GM12878 (cell line): ENCODE data around the gene ZNF213. TPM values are rescaled to one million over a fixed set of nuclear protein-coding genes. Genes with fewer than 3 reads are reported as not detected.

ENCODE experiments used
- ATAC-seq: fragments of 200-7000 bp; cut with Tn5 transposase; 3 replicates; pipeline ENCODE4 v1.9.1; 2020; ENCODE audit warnings: mild to moderate bottlenecking, moderate library complexity
- BruUV-seq: library from RNA; stranded (reverse); fragments of 400-500 nt; replicated peaks from 2 replicates; lab custom pipeline; 2021; lab: Mats Ljungman, UMichigan
- CTCF ChIA-PET: fragments of 300-600 bp; sonication (Branson Sonifier 250); formaldehyde crosslinking; extraction: SDS; loops from one replicate; lab custom pipeline; 2021; ENCODE audit warnings: inconsistent platforms; lab: Yijun Ruan, JAX
- POLR2A ChIA-PET: fragments of 350-600 bp; formaldehyde crosslinking; extraction: SDS; loops from one replicate; lab custom pipeline; 2021; ENCODE audit warnings: inconsistent platforms; lab: Charles Lee
- RAD21 ChIA-PET: fragments of 300-600 bp; sonication (Branson Sonifier 250); formaldehyde crosslinking; loops from one replicate; lab custom pipeline; 2023; ENCODE audit warnings: antibody characterized with exemption; ENCODE audit not compliant: unreplicated experiment; lab: Charles Lee
- SMC1A ChIA-PET: fragments of 300-600 bp; sonication (Branson Sonifier 250); formaldehyde crosslinking; loops from one replicate; lab custom pipeline; 2023; ENCODE audit not compliant: unreplicated experiment, uncharacterized antibody; lab: Charles Lee
- DNase-seq: peaks from one replicate; pipeline ENCODE4 v3.0.0-alpha.2; 2011; ENCODE audit warnings: low read depth, low spot score
- FAIRE-seq: peaks from 3 replicates; lab custom pipeline; 2011; peaks lifted over from hg19 to GRCh38; lab: Jason Lieb, UNC
- H2AFZ ChIP-seq: 2 replicates; pipeline ENCODE4 v1.6.0; 2011; ENCODE audit warnings: low read depth, low read length, control low read depth; ENCODE audit not compliant: control insufficient read depth
- H3K27ac ChIP-seq: 2 replicates; pipeline ENCODE4 v1.5.1; 2011; ENCODE audit warnings: control low read depth; ENCODE audit not compliant: control insufficient read depth, insufficient read depth
- H3K27me3 ChIP-seq, 2 experiments: replicated peaks in 1 of 2; 2 replicates each; pipeline versions ENCODE4 v1.6.0 to v1.6.1; 2011; ENCODE audit warnings: low read length in 1 of 2; ENCODE audit not compliant: control insufficient read depth in 2 of 2, insufficient read depth in 2 of 2
- H3K36me3 ChIP-seq, 2 experiments: 2 replicates each; pipeline ENCODE4 v1.5.1; 2011; ENCODE audit warnings: low read length in 1 of 2; ENCODE audit not compliant: control insufficient read depth in 2 of 2, insufficient read depth in 2 of 2
- H3K4me1 ChIP-seq: 2 replicates; pipeline ENCODE4 v1.6.1; 2011; ENCODE audit warnings: mild to moderate bottlenecking, low read length, moderate library complexity, mixed read lengths; ENCODE audit not compliant: control insufficient read depth, insufficient read depth
- H3K4me2 ChIP-seq: 2 replicates; pipeline ENCODE4 v1.6.0; 2011; ENCODE audit warnings: control low read depth; ENCODE audit not compliant: control insufficient read depth, insufficient read depth
- H3K4me3 ChIP-seq: fragments of 200-600 bp; sonication (generic); 2 replicates; pipeline ENCODE4 v1.5.1; 2016
- H3K79me2 ChIP-seq: 2 replicates; pipeline ENCODE4 v1.6.0; 2011; ENCODE audit warnings: low read length; ENCODE audit not compliant: control insufficient read depth, insufficient read depth
- H3K9ac ChIP-seq: 2 replicates; pipeline ENCODE4 v1.8.0; 2011; ENCODE audit warnings: low read length, control low read depth, mixed read lengths; ENCODE audit not compliant: control insufficient read depth, insufficient read depth
- H3K9me3 ChIP-seq: replicated peaks from 3 replicates; pipeline ENCODE4 v1.5.1; 2011; ENCODE audit warnings: mild to moderate bottlenecking, low read length; ENCODE audit not compliant: control insufficient read depth, insufficient read depth
- H4K20me1 ChIP-seq: 2 replicates; pipeline ENCODE4 v1.6.0; 2011; ENCODE audit not compliant: control insufficient read depth, insufficient read depth
- BHLHE40 ChIP-seq, 2 experiments: fragments of 450-650 bp in 1 of 2; IDR thresholded peaks; 2 replicates each; pipeline ENCODE4 v1.6.1; 2011 to 2017; ENCODE audit warnings: low read depth in 2 of 2, borderline replicate concordance in 1 of 2, improper control_type of control experiment in 1 of 2, low read length in 1 of 2, mild to moderate bottlenecking in 1 of 2
- CREM ChIP-seq: IDR thresholded peaks from 2 replicates; pipeline ENCODE4 v1.6.1; 2014; ENCODE audit warnings: antibody characterized with exemption, low read depth
- CTCF ChIP-seq, 3 experiments: IDR thresholded peaks in 2 of 3; conservative IDR thresholded peaks in 1 of 3; 2 replicates each; pipeline ENCODE4 v1.5.1; 2011; ENCODE audit warnings: low read depth in 3 of 3, low read length in 3 of 3, mild to moderate bottlenecking in 3 of 3, control low read depth in 2 of 3, moderate library complexity in 2 of 3, inconsistent platforms in 1 of 3, mixed read lengths in 1 of 3; ENCODE audit not compliant: control insufficient read depth in 2 of 3, insufficient read depth in 1 of 3; ENCODE audit errors: extremely low read depth in 1 of 3
- NR2C1 ChIP-seq: fragments of 450-650 bp; IDR thresholded peaks from 2 replicates; pipeline ENCODE4 v1.6.1; 2017; ENCODE audit warnings: antibody characterized with exemption, mild to moderate bottlenecking, moderate library complexity
- RUNX3 ChIP-seq: IDR thresholded peaks from 2 replicates; pipeline ENCODE4 v1.6.1; 2012; ENCODE audit warnings: low read length, inconsistent platforms
- SREBF1 ChIP-seq: IDR thresholded peaks from 2 replicates; pipeline ENCODE4 v1.6.1; 2012; ENCODE audit warnings: mild to moderate bottlenecking, low read length
- TCF12 ChIP-seq: IDR thresholded peaks from 2 replicates; pipeline ENCODE4 v1.6.1; 2011; ENCODE audit warnings: low read depth, mild to moderate bottlenecking, low read length
- WGBS: methylation state at CpG from one replicate; pipeline ENCODE4 v1.1.6; 2016; ENCODE audit warnings: low lambda C conversion rate; ENCODE audit not compliant: insufficient replicate concordance, insufficient coverage; ENCODE audit errors: missing lambda C conversion rate; 5-methylcytosine and 5-hydroxymethylcytosine counted together
- in situ Hi-C: fragments of 300-500 bp; cut with MboI; formaldehyde crosslinking; loops from 9 replicates; pipeline ENCODE4 v1.14.3; 2018; ENCODE audit warnings: mixed read lengths
- intact Hi-C: fragments of 100-400 bp; cut with micrococcal nuclease; formaldehyde crosslinking; loops from one replicate; pipeline ENCODE4 v1.14.2; 2022; ENCODE audit not compliant: unreplicated experiment
- polyA plus RNA-seq, 11 experiments: library from polyadenylated mRNA; depleted of rRNA in 4 of 11; unstranded in 6 of 11; stranded (reverse) in 5 of 11; fragments of >200 nt; fragmentation: Nextera tagmentation in 4 of 11; fragmentation: Illumina TruSeq in 1 of 11; extraction: Ambion mirVana in 4 of 11; extraction: Trizol in 1 of 11; gene quantifications; 1 replicate in 1 of 11; 2 replicates in 10 of 11; pipeline versions ENCODE4 v1.2.1 to v1.2.3, GENCODE V29; 2011 to 2016; ENCODE audit warnings: inconsistent platforms in 2 of 11, missing spikeins in 2 of 11, low read depth in 1 of 11
- total RNA-seq, 4 experiments: library from RNA; depleted of rRNA in 3 of 4; stranded (reverse); fragments of >200 nt in 3 of 4; fragmentation: Illumina TruSeq in 1 of 4; extraction: Trizol in 1 of 4; gene quantifications; 2 replicates each; pipeline versions ENCODE4 v1.2.1 to v1.2.3, GENCODE V29; 2013 to 2021

Gene ZNF213
- total and polyA plus RNA-seq, 10 of the 15 experiments (the other 5 are each of a cell fraction or from before 2014, with no cell fraction given): 0.53 to 9.4 (median 1.1) TPM

- no peaks in the 10 kb centered on the region for H3K36me3 ChIP-seq
- ChIA-PET RAD21 (no interaction called here), CTCF (interaction anchor here (0.8 to 1.7 kb wide), 10 partner anchors 8 to 287 kb away, joined by 3 to 15 read pairs (median 4); partner anchors contain the start of gene NAA60), SMC1A (interaction anchor here (0.9 to 1.0 kb wide), 2 partner anchors 15 to 94 kb away, joined by 3 read pairs; no protein-coding TSS in a partner anchor), POLR2A (interaction anchor here (0.7 to 1.6 kb wide), 2 partner anchors 39 to 53 kb away, joined by 3 read pairs; partner anchors contain the start of gene ZNF213)
- ATAC-seq: peak; percentile 16
- no peaks in the 10 kb centered on the region for H3K79me2 ChIP-seq
- FAIRE-seq: peak; percentile 7
- H3K9me3 ChIP-seq: no peaks in the 10 kb centered on the region
- H3K27ac ChIP-seq: peak overlapping the region; percentile 25; the same call in 1 of the 2 replicates
- peak overlapping the region; percentile 51; the same call in 1 of the 2 replicates for H3K9ac ChIP-seq
- no peaks in the 10 kb centered on the region; a peak in 1 of 4 replicates for H3K27me3 ChIP-seq
- no peak for DNase-seq
- BruUV-seq: no TSS peak
- peak overlapping the region; percentile 22 for H3K4me3 ChIP-seq
- intact Hi-C loops (no loop called here), in situ Hi-C loops (no loop called here)
- peak overlapping the region; percentile 92 for H3K4me2 ChIP-seq
- 1% methylated on average over 24 of the region's 24 CpGs for WGBS
- TF ChIP-seq RUNX3 (0 out of 2 replicates have a peak, but pooled peaks have one; percentile 25), CREM (0 out of 2 replicates have a peak, but pooled peaks have one; percentile 24), TCF12 (no peak), BHLHE40 (IDR thresholded peaks at IDR 0.05; ENCODE audit: borderline replicate concordance in 1 of 2, low read depth in 2 of 2, low read length in 1 of 2) (peak; percentile 36 to 72; a peak in 3 of 4 replicates), SREBF1 (no peak), NR2C1 (no peak), CTCF (IDR thresholded peaks at IDR 0.05 in 2 of 3, conservative IDR thresholded peaks at IDR 0.05 in 1 of 3; ENCODE audit: control insufficient read depth in 2 of 3, extremely low read depth in 1 of 3, insufficient read depth in 1 of 3, low read depth in 3 of 3, low read length in 3 of 3) (peak; percentile 30 to 55 (median 54); a peak in 5 of 6 replicates)
- peak overlapping the region; percentile 81 for H2AFZ ChIP-seq
- peaks cover 35% of the 10 kb centered on the region for H3K4me1 ChIP-seq
- no peaks in the 10 kb centered on the region for H4K20me1 ChIP-seq
Measured at GRCh38 chr16:3173892-3174617, 39.2 kb downstream of the ZNF213 start.
